Activated CD4-positive, alpha-beta T cell treated with anti-CD3 and anti-CD28 coated beads for 36 hours (primary cell): ENCODE measurements around the gene FCRL1. TPM values are rescaled to one million over a fixed set of nuclear protein-coding genes. Genes with fewer than 3 reads are reported as not detected.

ENCODE experiments used
- ATAC-seq: fragments of 200-7000 bp; cut with Tn5 transposase; one replicate; pipeline ENCODE4 v1.10.0; 2021; ENCODE audit warnings: mild to moderate bottlenecking, moderate library complexity
- CTCF ChIA-PET: fragments of 350-600 bp; sonication (Branson Sonifier 250); formaldehyde crosslinking; loops from one replicate; lab custom pipeline; 2021; ENCODE audit warnings: antibody characterized with exemption; lab: Charles Lee
- POLR2A ChIA-PET: fragments of 350-600 bp; sonication (Branson Sonifier 250); formaldehyde crosslinking; loops from one replicate; lab custom pipeline; 2021; ENCODE audit warnings: antibody characterized with exemption, inconsistent platforms; lab: Charles Lee
- DNase-seq: peaks from one replicate; pipeline ENCODE4 v3.0.0-alpha.2; 2020
- H3K27ac Mint-ChIP-seq: one replicate; pipeline ENCODE4 v1.8.0; 2021; ENCODE audit warnings: mixed read lengths
- H3K27me3 Mint-ChIP-seq: one replicate; pipeline ENCODE4 v1.8.0; 2021; ENCODE audit warnings: mixed read lengths
- H3K36me3 Mint-ChIP-seq: one replicate; pipeline ENCODE4 v1.8.0; 2021; ENCODE audit warnings: low read depth, mixed read lengths
- H3K4me1 Mint-ChIP-seq: one replicate; pipeline ENCODE4 v1.8.0; 2021; ENCODE audit warnings: mixed read lengths
- H3K4me3 Mint-ChIP-seq: one replicate; pipeline ENCODE4 v1.8.0; 2021; ENCODE audit warnings: mild to moderate bottlenecking, moderate library complexity, mixed read lengths
- H3K9me3 Mint-ChIP-seq: one replicate; pipeline ENCODE4 v1.8.0; 2021; ENCODE audit warnings: low read depth, mixed read lengths
- intact Hi-C, 2 experiments: fragments of 100-400 bp; cut with DNase I in 1 of 2; cut with micrococcal nuclease in 1 of 2; formaldehyde crosslinking; loops; one replicate each; pipeline versions ENCODE4 v1.14.2 to v1.15.1; 2022 to 2024; cut with DNase I, micrococcal nuclease
- total RNA-seq, 2 experiments: library from RNA; stranded (reverse); gene quantifications; one replicate each; pipeline ENCODE4 v1.2.3, GENCODE V29; 2021

The FCRL1 gene
- total RNA-seq, 2 experiments from 2014 or later, result not detected

- POLR2A ChIA-PET, result no interaction called here
These were observed 53.1 kb downstream of the FCRL1 start for GRCh38 chr1:157766792-157767191.

GRCh38 chr1:157758018-157758417, 61.9 kb downstream of the FCRL1 start:
- ChIA-PET CTCF (no interaction called here), POLR2A (no interaction called here)
- intact Hi-C loops, result no loop called here
- Mint-ChIP-seq H3K27me3 (peaks cover 7% of the 10 kb centered on the region), H3K4me1 (no peaks in the 10 kb centered on the region), H3K9me3 (peaks cover 5% of the 10 kb centered on the region), H3K4me3 (no peak overlapping the region), H3K27ac (no peak overlapping the region), H3K36me3 (no peaks in the 10 kb centered on the region)
- ATAC-seq (no peak), DNase-seq (no peak)

More at GRCh38 chr1:157766792-157767191, 53.1 kb downstream of the FCRL1 start:
- CTCF ChIA-PET, result no interaction called here
- DNase-seq (no peak), ATAC-seq (no peak)
- intact Hi-C loops, result no loop called here
- H3K4me3 Mint-ChIP-seq, result no peak overlapping the region
- no peaks in the 10 kb centered on the region for H3K36me3 Mint-ChIP-seq
- peaks cover 4% of the 10 kb centered on the region for H3K4me1 Mint-ChIP-seq
- H3K27ac Mint-ChIP-seq, result no peak overlapping the region
- H3K9me3 Mint-ChIP-seq, result no peaks in the 10 kb centered on the region
- peaks cover 2% of the 10 kb centered on the region for H3K27me3 Mint-ChIP-seq

GRCh38 chr1:157753611-157754010, 66.3 kb downstream of the FCRL1 start:
- ChIA-PET CTCF (no interaction called here), POLR2A (no interaction called here)
- peaks cover 6% of the 10 kb centered on the region for H3K27me3 Mint-ChIP-seq
- intact Hi-C loops, result no loop called here
- H3K4me3 Mint-ChIP-seq, result no peak overlapping the region
- H3K4me1 Mint-ChIP-seq, result no peaks in the 10 kb centered on the region
- H3K27ac Mint-ChIP-seq, result no peak overlapping the region
- H3K36me3 Mint-ChIP-seq, result no peaks in the 10 kb centered on the region
- DNase-seq, result no peak
- ATAC-seq, result no peak
- peaks cover under 1% of the 10 kb centered on the region for H3K9me3 Mint-ChIP-seq

GRCh38 chr1:157751283-157751682, 68.6 kb downstream of the FCRL1 start:
- ATAC-seq, result no peak
- H3K27ac Mint-ChIP-seq, result no peak overlapping the region

GRCh38 chr1:157748262-157748817, 71.6 kb downstream of the FCRL1 start:
- no peak for ATAC-seq
- Mint-ChIP-seq H3K36me3 (no peaks in the 10 kb centered on the region), H3K27me3 (peaks cover 5% of the 10 kb centered on the region), H3K9me3 (no peaks in the 10 kb centered on the region), H3K4me3 (no peak overlapping the region), H3K4me1 (no peaks in the 10 kb centered on the region), H3K27ac (no peak overlapping the region)
- ChIA-PET CTCF (no interaction called here), POLR2A (no interaction called here)
- intact Hi-C loops, result no loop called here
- no peak for DNase-seq

More at GRCh38 chr1:157751283-157751682, 68.6 kb downstream of the FCRL1 start:
- CTCF ChIA-PET, result interaction anchor here (1.1 kb wide), 1 partner anchor 9 kb away, joined by 4 read pairs; no protein-coding TSS in a partner anchor
- no peak overlapping the region for H3K4me3 Mint-ChIP-seq
- no peaks in the 10 kb centered on the region for H3K9me3 Mint-ChIP-seq
- peaks cover 5% of the 10 kb centered on the region for H3K27me3 Mint-ChIP-seq
- no peaks in the 10 kb centered on the region for H3K4me1 Mint-ChIP-seq
- intact Hi-C loops, result no loop called here
- H3K36me3 Mint-ChIP-seq, result no peaks in the 10 kb centered on the region
- no peak for DNase-seq
- POLR2A ChIA-PET, result no interaction called here

Other genes starting within 250 kb of the FCRL1 start
- not detected for gene FCRL4, start 222.0 kb downstream of the FCRL1 start, total RNA-seq
- 1 to 10 TPM; 1.1 to 1.2 TPM for gene FCRL3, start 119.4 kb downstream of the FCRL1 start, total RNA-seq
- not detected for gene FCRL2, start 43.0 kb downstream of the FCRL1 start, total RNA-seq
- gene CD5L, start 21.7 kb upstream of the FCRL1 start, total RNA-seq, result not detected
- gene KIRREL1, start 173.5 kb upstream of the FCRL1 start, total RNA-seq, result under 1 TPM; 0.21 to 0.25 TPM